GM12892 (cell line): Measurements from ENCODE around the gene DRICH1.

ENCODE experiments used
- POLR2A ChIP-seq: IDR thresholded peaks from 2 replicates; pipeline ENCODE4 v1.6.1; 2011; ENCODE audit warnings: low read depth, low read length, control low read depth
- POLR2AphosphoS5 ChIP-seq: IDR thresholded peaks from 2 replicates; pipeline ENCODE4 v1.6.1; 2011; ENCODE audit warnings: low read depth, low read length, control low read depth
- TAF1 ChIP-seq: IDR thresholded peaks from 2 replicates; pipeline ENCODE4 v1.6.1; 2011; ENCODE audit warnings: low read depth, mild to moderate bottlenecking, control low read depth, low read length, borderline replicate concordance

GRCh38 chr22:23598805-23599518 lies 33.2 kb downstream of the DRICH1 start:
- TF ChIP-seq TAF1 (no peak), POLR2A (no peak), POLR2AphosphoS5 (no peak)
